Measurements from ENCODE around the gene GJC1.

GJC1 gene

GRCh38 chr17:44804302-44805089, 25.6 kb downstream of the GJC1 start:
- no peak for DNase-seq (ENCODE audit: low read depth in 3 of 3, low spot score in 1 of 3)

DNA sequence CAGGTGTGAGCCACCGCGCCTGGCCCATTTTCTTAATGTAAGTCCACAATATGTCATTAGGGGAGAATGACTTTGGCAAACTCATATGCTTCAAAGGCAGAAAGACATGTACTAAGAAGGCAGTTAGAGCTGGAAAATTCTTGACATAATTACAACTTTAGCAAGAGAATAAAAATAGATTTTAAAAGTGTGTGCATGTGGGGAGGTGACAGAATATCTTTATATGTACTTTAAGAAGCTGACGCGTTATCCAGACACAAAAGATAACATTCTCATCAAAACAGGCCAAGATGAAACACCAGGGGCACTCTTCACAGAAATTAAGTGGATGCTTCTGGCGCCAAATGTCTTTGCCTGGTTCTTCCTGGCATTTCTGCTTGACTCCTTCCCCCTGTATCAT, 28.2 kb downstream of the GJC1 start:
- DNase-seq (ENCODE audit: low read depth in 3 of 3, low spot score in 1 of 3), result no peak

GRCh38 chr17:44798356-44798755, 31.7 kb downstream of the GJC1 start:
- no peak for DNase-seq (ENCODE audit: low read depth in 3 of 3, low spot score in 1 of 3)

DNA sequence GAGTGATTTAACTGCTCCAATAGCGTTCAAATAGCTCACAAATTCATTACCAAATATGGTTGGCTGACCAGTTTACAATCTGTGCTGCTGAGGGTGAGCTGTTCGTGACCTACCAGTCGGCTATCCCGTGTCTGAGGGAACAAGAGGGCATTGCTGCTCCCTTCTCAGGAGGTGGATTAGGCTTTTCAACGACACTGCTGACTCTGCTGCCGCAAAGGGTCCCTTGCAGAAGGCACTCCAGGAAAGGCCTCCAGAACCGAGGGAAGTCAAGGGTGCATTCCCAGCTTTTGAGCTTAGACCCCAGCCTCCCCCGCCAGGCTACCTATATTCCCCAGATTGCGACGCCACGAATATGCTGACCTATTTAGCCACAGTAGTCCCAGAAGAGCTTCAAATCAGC, 32.3 kb downstream of the GJC1 start:
- DNase-seq (ENCODE audit: low read depth in 3 of 3, low spot score in 1 of 3), result no peak

DNA sequence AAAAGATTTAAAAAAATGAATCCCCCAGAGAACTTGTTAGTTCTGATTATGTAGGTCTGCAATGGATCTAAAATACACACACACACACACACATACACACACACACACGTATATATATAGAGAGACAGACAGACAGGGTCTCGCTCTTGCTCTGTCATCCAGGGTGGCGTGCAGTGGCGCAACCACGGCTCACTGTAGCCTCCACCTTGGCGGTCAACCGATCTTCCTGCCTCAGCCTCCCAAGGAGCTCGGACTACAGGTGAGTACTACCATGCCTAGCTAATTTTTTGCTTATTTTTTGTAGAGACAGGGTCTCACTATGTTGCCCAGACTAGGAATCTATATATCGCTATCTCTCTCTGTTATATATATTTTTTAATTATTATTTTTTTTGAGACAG, 33.4 kb downstream of the GJC1 start:
- DNase-seq (ENCODE audit: low read depth in 3 of 3, low spot score in 1 of 3), result no peak

- no peak for DNase-seq (ENCODE audit: low read depth in 3 of 3, low spot score in 1 of 3)
Observed at GRCh38 chr17:44795928-44796327, 34.2 kb downstream of the GJC1 start.

DNA sequence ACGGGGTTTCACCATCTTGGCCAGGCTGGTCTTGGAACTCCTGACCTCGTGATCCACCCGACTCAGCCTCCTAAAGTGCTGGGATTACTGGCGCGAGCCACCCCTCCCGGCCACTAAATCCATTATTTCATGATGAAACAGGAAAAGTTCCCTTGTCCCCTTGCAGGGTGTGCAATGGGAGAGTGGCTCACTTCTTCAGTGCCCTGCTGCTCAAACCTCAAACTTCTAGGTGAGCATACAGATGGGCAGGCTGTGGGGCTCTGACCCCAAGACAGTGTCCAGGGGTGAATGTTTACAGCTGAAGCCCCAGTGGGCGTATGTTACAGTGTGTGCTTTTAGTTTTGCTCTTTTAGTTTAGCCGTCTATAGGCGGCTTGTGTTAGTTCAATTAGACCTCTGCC, 34.7 kb downstream of the GJC1 start:
- no peak for DNase-seq (ENCODE audit: low read depth in 3 of 3, low spot score in 1 of 3)

- DNase-seq (ENCODE audit: low read depth in 3 of 3, low spot score in 1 of 3), result no peak
Observed at GRCh38 chr17:44794851-44795413, 35.2 kb downstream of the GJC1 start.

- no peak for DNase-seq (ENCODE audit: low read depth in 3 of 3, low spot score in 1 of 3)
Observed at GRCh38 chr17:44793885-44794842, 35.9 kb downstream of the GJC1 start.

GRCh38 chr17:44792276-44792675, 37.8 kb downstream of the GJC1 start:
- DNase-seq (ENCODE audit: low read depth in 3 of 3, low spot score in 1 of 3), result no peak

DNA sequence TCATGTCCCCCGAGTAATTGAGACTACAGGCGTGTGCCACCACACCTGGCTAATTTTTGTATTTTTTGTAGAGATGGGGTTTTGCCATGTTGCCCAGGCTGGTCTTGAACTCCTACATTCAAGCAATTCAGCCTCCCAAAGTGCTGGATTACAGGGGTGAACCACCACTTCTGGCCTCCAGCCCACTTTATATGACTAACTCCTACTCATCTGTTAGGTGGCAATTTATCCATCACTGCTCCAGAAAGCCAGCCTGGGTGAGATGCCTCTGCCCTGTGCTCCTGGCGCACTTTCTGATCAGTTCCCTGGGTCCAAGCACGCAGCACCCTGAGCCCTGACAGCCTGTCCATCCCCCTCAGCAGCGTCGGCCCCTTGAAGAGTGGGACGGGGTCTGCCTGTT, 41.9 kb downstream of the GJC1 start:
- no peak for DNase-seq (ENCODE audit: low read depth in 3 of 3, low spot score in 1 of 3)

DNA sequence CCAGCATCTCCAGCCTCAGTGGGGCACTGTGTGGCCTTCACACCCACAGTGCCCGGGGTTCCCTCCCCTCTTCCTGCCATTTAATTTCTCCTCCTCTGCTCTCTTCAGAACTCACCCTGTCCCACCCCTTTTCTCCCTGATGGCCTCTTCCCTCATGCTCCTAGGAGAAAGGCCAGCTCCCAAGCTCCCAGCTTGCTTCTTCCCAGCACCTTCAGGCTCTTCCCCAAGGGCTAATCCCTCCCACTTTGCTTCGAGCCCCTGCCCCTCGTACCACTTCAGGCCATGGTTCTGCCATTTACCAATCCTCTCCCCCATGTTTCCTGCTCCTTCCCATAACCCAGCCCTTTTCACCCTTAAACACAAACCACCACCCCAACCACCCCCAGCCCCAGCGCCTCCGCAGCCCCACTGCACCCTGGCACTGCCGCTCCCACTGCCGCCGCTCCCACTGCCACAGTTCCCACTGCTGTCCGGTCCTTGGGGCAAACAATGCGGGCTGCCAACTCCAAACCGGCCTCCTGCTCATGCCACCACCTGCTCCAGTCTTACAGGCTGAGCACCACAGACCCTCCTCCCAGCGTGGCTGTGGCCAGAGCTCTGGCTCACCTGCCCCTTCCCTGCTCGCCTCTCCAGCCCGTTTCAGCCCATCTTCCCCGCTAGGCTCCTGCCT, 42.7 kb downstream of the GJC1 start:
- DNase-seq (ENCODE audit: low read depth in 3 of 3, low spot score in 1 of 3), result no peak

DNA sequence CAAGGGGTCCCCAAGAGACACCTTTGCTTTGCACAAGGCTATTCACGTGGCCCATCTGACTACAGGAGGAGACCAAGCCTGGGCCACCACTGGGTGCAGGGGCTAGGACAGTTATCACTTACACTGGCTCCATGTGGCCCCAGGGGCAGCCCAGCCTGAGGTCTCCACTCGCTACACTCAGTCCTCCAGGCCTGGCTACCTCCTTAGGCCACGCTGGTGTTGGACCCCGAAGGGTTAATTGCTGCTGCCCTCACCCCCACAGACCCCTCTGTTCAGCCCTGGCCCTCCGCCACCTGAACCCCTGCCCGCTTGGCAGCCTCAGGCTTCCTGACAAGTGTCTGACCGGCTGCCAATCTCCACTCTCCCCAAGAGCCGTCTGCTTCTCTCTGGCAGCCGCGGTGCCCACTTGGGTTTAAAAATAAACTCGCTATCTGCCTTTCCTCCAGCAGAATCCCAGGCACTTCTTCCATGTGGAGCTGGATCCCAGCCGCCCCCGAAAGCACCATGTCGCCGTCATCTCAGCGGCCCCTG, 43.5 kb downstream of the GJC1 start:
- DNase-seq (ENCODE audit: low read depth in 3 of 3, low spot score in 1 of 3), result no peak

DNA sequence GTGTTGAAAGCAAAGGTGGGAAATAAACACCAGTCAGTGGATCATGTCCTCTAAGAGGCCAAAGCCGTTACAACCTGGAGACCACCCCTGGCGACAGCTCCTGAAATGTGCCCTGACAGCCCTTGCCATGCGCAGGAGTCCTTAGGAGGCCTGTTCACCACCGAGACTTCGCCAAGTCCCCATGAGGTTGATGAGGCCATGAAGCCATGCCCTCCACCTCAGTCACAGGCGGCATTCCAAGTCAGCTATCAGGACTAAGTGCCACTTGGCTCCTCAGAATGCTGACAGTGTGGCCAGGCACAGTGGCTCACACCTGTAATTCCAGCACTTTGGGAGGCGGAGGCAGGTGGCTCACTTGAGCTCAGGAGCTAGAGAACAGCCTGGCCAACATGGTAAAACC, 44.2 kb downstream of the GJC1 start:
- no peak for DNase-seq (ENCODE audit: low read depth in 3 of 3, low spot score in 1 of 3)

DNA sequence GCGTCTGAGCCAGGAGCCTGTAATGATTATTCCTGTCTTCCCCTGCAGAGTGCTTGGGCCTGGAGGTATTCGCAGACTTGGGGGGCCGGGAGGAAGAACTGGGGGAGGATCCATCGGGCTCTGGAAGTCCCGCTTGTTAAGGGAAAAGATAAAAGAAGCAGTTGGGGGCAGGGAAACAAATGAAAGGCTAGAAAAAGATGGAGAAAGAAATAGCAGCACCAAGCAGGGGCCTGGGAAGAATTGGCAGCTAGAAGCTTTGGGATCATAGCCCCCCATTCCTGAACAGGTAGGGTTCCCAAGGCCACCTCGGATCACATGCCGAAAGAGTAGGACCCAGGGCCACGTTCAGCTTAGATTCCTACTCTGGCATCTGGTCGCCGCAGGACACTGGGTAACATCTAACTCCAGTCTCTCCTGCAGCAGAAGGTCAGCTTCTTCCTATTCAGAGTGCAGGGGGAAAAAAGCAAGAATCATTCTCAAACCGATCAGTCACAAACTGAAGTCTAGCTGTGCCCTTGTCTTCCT, 47.7 kb downstream of the GJC1 start:
- DNase-seq (ENCODE audit: low read depth in 3 of 3, low spot score in 1 of 3), result no peak

- DNase-seq (ENCODE audit: low read depth in 3 of 3, low spot score in 1 of 3), result no peak
Observed at GRCh38 chr17:44781551-44782325, 48.3 kb downstream of the GJC1 start.

GRCh38 chr17:44780845-44781480, 49.1 kb downstream of the GJC1 start:
- DNase-seq (ENCODE audit: low read depth in 3 of 3, low spot score in 1 of 3), result no peak

GRCh38 chr17:44780161-44780560, 49.9 kb downstream of the GJC1 start:
- DNase-seq (ENCODE audit: low read depth in 3 of 3, low spot score in 1 of 3), result no peak

DNA sequence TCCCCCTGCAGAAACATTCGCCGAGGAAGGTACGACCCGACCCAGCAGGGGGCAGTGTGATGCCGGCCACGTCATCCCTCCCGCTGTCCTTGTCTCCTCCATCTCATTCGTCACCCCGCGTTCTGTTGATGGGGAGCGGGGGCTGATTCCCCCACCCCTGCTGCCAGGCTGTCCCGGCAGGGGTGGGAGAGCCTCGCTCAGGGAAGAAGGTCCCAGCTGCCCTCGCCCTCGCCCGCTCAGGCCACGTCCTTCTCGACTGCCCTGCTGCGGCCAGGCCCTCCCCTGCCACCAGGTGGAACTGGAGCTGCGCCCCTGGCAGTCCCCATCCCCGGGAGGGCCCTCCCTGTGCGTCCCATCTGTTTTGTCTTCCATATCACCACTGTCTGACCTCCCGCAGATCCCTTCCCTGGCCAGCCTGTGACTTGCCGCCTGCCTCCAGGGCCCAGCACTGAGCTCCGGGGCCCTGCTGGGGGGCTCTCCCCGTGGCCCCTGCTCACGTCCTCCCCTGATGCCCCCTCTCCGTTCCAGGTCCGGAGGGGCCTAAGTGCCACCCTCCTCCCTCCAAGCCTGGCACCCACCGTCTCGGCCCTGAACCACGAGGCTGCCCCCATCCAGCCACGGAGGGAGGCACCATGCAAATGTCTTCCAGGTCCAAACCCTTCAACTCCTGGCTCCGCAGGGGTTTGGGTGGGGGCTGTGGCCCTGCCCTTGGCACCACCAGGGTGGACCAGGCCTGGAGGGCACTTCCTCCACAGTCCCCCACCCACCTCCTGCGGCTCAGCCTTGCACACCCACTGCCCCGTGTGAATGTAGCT, 50.7 kb downstream of the GJC1 start:
- DNase-seq (ENCODE audit: low read depth in 3 of 3, low spot score in 1 of 3), result peak; percentile 33 to 80 (median 66)
